SIG-M5 treated with dmso at 0.1 percent for 504 hours (cell line): ENCODE measurements around the gene NTMT2.
"Not testable (repeated sequence)": the region's sequence is repeated elsewhere in the genome, so short reads cannot be mapped to it uniquely, and the experiment has no call there.

Experiments
- DNase-seq: peaks from one replicate; lab custom pipeline; 2025; ENCODE audit not compliant: unreplicated experiment; lab: John Stamatoyannopoulos, UW

NTMT2 gene

DNA sequence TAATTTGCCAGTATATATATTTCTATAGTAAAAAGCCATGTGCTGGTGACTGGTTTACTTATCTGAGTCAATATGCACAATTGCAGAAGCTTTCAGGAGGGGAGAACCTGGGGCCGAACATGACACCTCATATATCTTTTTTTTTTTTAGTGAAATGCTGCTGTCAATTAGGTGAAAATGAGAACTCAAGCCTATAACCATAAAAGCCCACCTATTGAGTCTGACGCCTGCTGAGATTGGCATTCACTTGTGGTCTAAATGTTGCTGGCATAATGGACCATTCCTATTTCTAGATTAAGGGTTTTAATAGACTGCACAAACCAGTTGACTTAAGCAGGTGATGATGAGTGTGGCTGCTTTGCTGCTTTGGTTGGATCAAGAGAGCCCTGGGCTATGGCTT, 10.8 kb downstream of the NTMT2 start:
- no peak for DNase-seq

DNA sequence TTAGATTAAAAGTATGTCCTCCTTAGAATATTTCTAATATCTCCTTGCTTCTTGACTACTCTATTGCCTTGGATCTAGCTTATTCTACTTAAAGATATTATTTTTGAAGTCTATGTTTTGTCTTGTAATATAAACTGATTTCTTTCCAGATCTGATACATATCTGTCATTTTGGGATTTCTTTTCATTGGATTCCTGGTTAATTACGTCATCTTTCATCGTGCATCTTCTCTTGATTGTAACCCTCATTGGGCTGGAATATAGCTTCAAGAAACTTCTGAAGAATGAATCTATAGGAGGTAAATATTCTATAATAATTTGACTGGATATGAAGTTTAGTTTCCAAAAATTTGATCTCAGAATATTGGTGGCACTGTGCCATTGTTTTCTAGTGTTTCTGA, 12.1 kb downstream of the NTMT2 start:
- no peak for DNase-seq

DNA sequence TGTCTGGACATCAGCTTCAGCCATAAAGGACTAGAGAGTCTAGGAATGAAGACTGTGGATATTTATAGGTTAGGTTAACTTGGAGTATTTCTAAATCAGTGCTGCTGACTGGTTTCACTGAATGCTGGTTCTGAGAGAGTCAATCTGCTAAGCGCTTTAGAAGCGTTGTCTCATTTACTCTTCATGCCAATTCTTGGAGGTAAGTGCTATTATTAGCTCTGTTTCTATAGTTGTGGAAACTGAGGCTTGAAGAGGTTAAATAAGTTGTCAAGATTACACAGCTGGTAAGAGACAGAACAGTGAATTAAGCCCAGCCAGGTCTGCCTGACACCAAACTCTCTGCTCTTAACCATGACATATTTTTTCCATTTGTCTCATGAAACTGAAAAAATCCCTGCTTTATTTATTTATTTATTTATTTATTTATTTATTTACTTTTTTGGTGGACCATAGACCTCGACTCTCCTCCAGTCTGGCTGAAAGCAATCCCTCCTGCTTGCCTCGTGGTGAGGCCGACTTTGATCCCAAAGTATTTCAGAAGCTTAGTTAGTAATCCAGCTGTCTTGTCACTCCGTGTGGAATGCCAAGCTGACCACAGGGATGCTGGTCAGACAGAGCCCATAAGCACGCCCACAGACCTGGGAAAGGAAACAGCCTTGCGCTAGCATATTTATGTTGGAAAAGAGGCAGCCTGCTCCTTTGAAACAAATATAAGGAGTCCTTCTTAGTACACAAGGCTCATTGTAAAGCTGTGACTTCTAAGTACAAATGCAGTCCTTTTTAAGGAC, 16.9 kb downstream of the NTMT2 start:
- DNase-seq, result no peak

DNA sequence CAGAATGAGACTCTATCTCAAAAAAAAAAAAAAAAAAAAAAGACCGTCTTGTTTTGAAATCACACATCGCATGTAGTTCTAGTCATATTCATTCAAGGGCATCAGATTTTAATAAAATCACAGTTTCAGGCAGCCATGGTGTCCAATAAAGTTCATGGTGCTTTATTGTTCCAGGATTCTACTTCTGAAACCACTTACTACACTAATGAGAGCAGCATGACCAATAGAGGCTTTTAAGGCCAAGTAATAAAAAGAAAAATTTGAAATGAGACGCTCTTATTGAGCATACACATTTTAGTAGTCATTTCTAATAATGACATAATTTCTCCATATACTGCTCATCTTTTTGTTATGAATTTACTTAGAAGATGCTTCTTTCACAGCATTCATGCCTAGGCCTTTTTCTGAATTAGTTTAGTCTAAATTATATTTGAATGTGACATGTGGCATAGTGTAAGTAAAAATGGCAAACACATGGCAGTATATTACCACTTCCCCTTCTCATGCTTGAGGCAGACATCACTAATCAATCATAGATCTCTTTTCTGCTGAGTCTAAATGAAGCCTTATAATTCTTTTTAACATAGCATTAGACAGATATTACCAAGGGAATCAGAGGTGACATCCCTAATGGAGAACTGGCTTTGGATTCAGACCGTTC, 18.5 kb downstream of the NTMT2 start:
- no peak for DNase-seq

DNA sequence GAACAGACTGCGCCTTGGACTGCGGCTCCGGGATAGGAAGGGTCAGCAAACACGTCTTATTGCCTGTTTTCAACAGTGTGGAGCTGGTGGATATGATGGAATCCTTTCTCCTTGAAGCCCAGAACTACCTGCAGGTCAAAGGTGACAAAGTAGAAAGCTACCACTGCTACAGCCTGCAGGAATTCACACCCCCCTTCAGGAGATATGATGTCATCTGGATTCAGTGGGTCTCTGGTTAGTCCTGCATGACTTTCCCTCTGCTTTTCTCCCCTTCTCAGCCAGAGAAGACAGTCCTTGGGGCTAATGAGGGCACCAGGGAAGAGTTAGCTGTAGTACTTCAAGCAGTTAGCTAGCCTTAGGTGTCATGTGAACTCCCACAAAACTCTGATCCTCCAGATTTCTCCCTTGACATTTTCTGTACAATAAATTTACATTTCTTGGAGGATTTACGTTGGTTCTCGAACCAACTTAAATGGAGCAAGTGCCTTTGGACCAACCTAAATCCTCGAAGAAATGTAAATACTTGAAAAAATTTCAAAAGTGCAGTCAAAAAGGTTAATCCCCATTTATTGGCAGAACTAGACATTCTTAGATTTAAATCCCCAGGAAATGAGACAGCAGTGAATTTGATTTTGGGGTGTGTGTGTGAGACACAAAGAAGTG, 20.9 kb downstream of the NTMT2 start:
- DNase-seq, result no peak

DNA sequence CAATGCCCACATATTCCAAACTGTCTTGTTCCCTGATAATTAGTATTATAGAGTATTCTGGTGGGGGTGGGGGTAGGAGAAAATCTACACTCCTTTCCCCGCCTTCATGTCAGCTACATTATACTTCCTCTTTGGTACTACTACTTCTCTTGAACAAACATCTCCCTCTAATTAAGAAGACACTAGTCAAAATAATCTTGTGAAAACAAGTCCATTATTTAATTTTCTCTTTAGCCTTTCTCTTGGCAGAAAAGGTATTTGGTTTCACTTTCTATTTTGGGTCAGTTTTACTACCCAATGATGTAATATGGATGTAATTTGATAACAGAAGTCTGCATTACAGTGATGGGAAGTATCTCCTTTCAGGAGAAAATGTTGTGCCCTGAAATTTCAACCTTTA, 22.5 kb downstream of the NTMT2 start:
- DNase-seq, result peak; percentile 14

DNA sequence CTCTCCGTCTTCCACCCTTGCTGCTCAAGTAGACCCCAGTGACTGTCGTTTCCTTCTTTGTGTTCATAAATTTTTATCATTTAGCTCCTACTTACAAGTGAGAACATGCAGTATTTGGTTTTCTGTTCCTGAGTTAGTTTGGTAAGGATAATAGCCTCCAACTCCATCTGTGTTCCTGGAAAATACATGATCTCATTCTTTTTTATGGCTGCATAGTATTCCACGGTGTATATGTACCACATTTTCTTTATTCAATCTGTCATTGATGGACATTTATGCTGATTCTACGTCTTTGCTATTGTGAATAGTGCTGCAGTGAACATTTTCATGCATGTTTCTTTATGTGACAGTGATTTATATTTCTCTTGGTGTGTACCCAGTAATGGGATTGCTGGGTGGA, 24.8 kb downstream of the NTMT2 start:
- not testable (repeated sequence) for DNase-seq

DNA sequence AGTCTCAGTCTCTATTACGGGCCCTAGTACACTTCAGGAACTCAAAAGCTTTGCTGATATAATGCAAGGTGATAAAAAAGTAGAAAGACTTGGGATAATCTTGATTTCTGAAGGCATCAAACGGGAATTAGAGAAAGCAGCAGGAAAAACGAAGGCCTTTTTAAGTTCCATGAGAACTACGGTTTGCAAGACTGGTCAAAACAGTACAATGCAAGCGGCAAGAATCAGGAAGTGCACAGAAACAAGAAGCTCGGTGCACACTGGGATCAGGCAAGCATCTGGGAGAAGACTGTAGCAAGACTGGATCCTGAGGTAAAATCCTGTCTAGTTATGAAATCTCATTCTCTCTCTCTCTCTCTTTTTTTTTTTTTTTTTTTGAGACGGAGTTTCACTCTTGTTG, 28.6 kb downstream of the NTMT2 start:
- no peak for DNase-seq

DNA sequence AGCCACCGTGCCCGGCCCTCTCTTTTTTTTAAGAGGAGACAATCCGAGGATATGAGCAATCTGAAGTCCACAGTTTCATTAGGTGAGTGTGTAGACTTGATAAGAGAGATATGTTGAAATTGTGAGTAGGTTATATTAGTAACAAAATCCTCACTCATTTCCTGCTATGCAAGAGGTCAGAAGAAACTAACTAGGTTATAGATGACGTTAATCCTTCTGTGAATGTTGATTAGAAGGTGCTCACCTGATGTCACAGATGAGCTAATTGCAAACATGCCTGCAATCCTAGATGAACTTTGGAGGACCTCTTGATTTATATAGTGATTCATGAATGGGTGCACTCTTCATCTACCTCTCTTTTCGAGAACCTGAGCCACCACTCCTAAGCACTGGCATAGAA, 29.3 kb downstream of the NTMT2 start:
- DNase-seq, result no peak

DNA sequence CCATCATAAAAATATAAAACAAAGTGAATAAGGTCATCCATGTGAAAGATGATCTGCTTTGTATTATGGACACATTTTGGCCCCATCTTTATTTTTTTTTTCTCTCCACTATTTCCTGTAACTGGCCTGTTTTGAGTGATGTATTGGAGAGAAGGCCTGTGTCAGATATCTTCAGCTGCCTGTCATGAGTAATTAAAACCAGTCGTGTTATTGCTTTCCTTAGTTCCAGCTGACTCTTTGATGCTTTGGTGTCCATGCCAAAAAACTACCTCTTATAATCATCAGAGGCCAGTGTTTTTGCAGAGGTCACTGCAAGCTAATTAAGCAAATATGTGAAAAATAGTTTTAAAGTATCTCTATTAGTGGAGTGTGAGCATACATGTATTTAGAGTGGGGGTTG, 29.7 kb downstream of the NTMT2 start:
- DNase-seq, result no peak

DNA sequence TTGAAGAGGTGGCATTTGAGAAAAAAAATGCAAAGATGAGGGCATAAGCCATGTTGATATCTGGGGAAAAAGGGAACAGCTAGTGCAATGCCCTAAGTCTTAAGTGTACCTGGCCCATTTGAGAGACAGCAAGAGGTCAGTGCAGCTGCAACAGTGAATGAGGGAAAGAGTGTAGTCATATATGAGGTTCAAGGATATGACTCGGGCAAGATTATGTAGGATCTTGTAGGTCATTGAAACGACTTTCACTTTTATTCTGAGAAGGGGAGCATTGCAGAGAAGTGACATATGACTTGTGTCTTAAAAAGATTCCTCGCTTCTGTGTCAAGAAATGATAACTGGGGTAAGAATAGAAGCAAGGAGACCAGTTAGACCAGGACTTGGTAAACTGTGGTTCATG, 31.0 kb downstream of the NTMT2 start:
- DNase-seq, result no peak

DNA sequence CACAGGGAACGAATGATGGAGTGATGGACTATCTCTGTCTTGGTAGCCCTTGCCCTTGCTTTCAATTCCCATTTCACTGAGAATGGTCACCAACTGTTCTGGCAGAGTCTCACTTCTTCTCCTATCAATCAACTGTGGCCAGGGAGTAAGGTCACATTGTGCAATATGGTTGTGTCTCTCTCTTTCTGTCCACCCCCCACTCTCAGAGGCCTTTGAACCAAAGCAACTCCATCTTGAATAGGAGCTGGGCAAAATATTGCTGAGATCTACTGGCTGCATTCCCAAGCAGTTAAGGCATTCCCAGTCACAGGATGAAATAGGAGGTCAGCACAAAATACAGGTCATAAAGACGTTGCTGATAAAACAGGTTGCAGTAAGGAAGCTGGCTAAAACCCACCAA, 36.7 kb downstream of the NTMT2 start:
- no peak for DNase-seq

DNA sequence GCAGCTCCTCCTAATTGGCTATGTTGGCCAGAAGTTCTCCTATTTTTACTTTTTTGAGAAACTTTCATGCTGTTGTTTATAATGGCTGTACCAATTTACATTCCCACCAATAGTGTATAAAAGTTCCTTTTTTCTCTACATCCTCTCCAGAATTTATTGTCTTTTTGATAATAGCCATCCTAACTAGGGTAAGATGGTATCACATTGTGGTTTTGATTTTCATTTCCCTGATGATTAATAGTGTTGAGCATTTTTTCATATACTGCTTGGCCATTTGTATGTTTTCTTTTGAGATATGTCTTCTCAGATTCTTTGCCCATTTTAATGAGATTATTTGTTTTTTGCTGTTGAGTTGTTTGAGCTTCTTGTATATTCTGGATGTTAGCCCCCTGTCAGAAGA, 46.8 kb downstream of the NTMT2 start:
- no peak for DNase-seq

DNA sequence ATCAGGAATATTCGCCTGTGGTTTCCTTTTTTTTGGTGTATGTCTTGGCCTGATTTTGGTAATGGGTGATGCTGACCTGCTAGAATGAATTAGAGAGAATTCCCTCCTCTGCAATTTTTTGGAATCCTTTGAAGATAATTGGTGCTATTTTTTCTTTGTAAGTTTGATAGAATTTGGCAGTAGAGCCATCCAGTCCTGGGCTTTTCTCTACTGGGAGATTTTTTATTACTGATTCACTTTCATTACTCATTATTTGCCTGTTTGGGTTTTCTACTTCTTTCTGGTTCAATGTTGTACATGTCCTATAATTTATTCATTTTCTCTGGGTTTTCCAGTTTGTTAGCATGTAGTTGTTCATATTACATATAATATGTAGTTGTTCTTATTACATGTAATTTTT, 48.7 kb downstream of the NTMT2 start:
- no peak for DNase-seq

DNA sequence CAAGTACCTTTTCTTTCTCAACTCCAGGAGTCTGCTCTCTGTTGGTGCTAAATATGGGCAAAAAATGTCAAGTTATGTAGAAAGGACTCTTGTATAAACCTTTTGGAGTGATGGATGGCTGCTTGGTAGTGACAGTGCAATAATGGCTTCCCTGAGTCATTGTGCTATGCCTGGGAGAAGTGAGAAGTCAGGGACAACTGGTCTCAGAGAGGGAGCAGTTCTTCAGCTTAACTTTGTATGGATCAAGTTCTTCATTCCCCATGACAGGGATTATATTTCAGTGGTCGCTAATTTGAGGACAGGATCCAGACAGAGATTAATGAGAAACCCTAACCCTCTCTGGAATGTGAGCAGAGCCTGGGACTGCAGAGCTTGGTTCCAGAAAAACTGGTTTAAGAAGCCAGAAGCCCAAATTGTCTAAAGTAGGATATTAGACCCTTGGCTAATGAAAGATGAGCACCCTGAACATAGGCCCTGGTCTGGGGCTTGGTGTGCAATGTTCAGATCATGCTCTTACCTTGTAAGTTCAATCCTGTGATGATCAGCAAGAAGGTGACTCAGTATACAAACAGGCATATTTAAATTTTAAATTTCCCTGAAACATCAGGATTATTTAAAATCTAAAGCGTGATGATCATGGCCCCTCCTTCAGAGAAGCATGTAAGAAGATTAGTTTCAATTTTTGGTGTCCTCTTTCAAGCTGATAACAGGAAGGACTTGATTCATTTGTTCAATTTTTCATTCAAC, 50.9 kb downstream of the NTMT2 start:
- no peak for DNase-seq

DNA sequence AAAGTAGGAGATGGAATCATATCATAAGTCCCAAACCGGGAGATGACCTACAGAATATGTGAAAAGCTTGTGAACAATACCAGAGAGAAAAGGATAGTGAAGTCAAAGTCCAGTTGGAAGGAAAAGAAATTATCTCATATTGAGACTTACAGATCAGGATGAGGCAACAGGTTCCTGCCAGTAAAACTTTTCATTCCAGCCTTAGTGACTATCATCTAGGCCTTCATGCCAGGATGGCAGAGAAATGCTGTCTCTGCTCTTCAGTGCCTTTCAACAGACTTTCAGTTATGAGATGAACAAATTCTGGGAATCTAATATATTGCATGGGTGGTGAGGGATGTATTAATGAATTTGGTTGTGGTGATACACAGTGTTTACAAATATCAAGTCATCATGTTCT, 52.3 kb downstream of the NTMT2 start:
- no peak for DNase-seq

DNA sequence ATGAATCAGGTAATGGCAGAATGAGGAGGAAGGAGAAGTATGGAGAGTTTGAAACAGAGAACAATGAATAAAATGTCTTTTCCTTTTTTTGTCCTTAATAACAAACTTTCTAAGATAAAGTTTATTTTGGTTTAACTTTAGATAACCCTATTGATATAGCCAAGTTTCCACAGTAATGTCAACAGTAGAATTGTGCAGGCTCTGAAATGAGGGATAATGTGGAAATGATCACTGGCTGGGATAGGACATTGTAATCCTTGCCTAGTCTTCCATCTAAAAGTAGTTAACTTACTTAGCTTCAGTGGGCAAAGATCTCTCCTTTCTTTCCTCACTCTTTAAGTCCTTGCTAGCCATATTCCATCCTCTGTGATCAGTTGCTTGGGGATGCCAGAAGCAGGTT, 52.8 kb downstream of the NTMT2 start:
- DNase-seq, result no peak

DNA sequence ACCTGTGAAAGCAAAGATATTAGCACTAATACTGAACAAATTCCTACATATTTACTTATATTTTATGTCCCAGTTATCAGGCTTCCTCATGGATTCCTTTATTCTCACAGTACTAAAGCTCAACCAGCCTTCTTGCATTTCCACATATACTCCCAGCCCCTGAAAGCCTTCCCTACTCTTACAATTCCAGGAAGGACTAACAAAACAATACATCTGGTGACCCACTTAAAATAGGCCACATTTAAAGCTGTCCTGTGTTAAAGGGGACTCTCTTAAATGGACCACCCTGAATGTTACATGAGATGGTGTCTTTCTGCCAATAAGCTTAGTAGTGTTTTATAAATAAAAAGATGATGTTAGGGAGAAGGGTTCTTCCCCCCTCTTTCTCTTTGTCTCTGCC, 54.4 kb downstream of the NTMT2 start:
- no peak for DNase-seq

DNA sequence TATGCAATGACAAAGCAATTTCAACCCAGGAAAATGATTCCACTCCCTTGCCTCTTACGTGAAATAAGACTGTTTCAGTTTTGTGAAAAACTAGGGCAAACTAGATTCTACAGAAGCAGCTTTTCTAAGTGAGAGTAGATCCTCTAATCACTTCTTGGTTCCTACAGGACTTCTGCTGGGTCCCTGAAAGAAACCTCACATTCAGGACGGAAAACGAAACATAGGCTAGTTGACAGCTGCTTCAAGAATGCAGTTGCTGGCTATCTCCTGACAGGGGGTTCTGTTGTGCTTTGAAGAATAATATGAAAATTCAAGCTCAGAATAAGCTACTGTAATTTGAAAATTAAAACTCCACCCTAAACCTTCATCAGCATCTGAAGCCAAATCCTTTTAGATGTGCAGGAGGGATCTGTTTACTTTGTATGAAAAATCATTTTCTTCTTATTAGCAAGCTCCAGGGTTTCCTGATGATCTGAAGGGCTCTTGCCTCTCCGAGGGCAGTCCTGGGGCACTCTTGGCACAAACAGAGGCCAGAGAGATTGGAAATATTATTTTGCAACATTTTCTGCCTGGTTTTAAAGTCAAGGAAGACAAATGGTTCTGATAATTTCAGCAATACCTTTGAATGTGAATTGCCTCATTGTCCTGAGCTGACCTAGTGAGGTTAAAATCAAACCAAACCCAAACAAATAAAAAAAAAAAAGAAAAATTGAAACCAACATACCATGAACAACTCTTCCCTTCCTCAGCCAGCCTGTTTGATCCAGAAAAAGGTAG, 55.0 kb downstream of the NTMT2 start:
- no peak for DNase-seq

DNA sequence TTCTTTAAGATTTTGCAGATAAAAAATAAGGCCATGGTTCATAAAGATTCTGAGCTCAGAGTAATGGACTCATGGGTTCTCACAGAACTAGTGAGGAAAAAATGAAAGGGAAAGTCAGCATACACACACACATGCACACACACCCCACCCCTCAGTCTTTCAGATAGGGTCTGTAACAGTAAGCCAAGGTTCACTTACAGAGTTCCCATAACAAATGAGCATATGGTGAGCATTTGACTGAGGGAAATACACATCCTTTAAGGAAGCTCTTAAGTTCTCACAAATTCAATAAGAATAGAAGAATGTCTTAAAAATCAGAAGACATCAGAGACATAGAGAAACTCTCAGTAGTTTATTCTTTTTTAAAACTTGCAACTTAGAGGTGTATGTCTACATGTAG, 57.9 kb downstream of the NTMT2 start:
- DNase-seq, result no peak

DNA sequence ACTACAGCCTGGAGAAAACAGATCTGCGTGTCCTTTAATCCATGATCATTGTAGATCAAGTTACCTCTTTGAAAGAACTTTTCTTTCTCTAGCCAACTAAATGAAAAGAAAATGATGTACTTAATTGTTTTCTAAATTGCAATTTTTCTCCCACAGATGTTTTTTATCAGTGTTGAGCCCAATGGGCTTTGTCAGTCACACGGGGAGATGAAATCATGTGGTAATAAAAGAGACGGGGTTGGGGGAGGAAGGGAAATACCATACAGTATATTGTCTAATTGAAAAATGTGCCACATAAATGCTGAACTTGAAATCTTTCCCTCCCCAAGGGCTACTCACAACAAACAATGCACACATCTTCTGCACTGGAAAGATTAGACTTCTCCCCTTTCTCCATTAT, 58.4 kb downstream of the NTMT2 start:
- DNase-seq, result no peak
